ENCODE measurements around the gene PIK3R1.

DNA sequence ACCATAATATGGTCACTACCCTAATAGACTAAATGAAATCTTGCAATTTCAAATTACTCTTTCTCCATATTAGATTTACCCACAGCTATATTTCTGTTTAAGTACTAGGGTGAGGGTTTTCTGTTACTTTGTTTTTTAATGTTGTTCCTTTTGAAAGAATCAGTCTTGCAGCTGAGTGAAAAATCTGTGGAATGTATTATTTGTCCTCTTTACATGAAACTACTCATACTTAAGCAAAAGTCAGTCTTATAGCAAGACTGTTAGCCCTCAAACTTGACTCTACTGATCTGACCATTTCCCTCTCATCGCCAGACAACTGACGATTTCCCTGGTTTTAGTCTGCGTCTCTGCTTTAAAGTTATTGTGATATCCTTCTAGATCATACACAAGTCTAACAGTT lies 84.0 kb downstream of the PIK3R1 start:
- TF ChIP-seq, protein P1, sequence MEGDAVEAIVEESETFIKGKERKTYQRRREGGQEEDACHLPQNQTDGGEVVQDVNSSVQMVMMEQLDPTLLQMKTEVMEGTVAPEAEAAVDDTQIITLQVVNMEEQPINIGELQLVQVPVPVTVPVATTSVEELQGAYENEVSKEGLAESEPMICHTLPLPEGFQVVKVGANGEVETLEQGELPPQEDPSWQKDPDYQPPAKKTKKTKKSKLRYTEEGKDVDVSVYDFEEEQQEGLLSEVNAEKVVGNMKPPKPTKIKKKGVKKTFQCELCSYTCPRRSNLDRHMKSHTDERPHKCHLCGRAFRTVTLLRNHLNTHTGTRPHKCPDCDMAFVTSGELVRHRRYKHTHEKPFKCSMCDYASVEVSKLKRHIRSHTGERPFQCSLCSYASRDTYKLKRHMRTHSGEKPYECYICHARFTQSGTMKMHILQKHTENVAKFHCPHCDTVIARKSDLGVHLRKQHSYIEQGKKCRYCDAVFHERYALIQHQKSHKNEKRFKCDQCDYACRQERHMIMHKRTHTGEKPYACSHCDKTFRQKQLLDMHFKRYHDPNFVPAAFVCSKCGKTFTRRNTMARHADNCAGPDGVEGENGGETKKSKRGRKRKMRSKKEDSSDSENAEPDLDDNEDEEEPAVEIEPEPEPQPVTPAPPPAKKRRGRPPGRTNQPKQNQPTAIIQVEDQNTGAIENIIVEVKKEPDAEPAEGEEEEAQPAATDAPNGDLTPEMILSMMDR (conservative IDR thresholded peaks at IDR 0.05; ENCODE audit: low read depth, low read length) = no peak
- TF ChIP-seq CHD1 (IDR thresholded peaks at IDR 0.05; ENCODE audit: low read depth, low read length) (no peak), BHLHE40 (IDR thresholded peaks at IDR 0.05; ENCODE audit: low read depth, low read length) (no peak), MXI1 (IDR thresholded peaks at IDR 0.05; ENCODE audit: borderline replicate concordance, low read depth, low read length) (no peak), MAZ (IDR thresholded peaks at IDR 0.05; ENCODE audit: borderline replicate concordance, low read depth, low read length) (no peak), RFX5 (IDR thresholded peaks at IDR 0.05; ENCODE audit: low read depth, low read length) (no peak), SMC3 (IDR thresholded peaks at IDR 0.05; ENCODE audit: low read depth, low read length) (no peak), POLR2A (IDR thresholded peaks at IDR 0.05; ENCODE audit: low read depth, low read length) (no peak), NFE2L2 (IDR thresholded peaks at IDR 0.05; ENCODE audit: low read depth, low read length) (no peak), CEBPB (IDR thresholded peaks at IDR 0.05; ENCODE audit: low read depth, low read length) (no peak), USF2 (IDR thresholded peaks at IDR 0.05; ENCODE audit: low read depth, low read length) (no peak), RCOR1 (IDR thresholded peaks at IDR 0.05; ENCODE audit: insufficient replicate concordance, low read length) (no peak), ELK1 (IDR thresholded peaks at IDR 0.05; ENCODE audit: borderline replicate concordance, low read depth, low read length) (no peak)
